Stomach (tissue), 9 donors: ENCODE measurements around the gene PRKCG. TPM values are rescaled to one million over a fixed set of nuclear protein-coding genes. Genes with fewer than 3 reads are reported as not detected.
"Not testable (repeated sequence)": the region's sequence is repeated elsewhere in the genome, so short reads cannot be mapped to it uniquely, and the experiment has no call there.

Experiments
- DNase-seq, 2 donors: peaks; one replicate each; pipeline versions ENCODE4 v3.0.0 to v3.0.0-alpha.2; 2013 to 2019
- H3K27ac ChIP-seq, 5 donors: fragments of 200-600 bp in 4 of 5; sonication (generic) in 4 of 5; one replicate each; pipeline ENCODE4 v1.5.1; 2013 to 2019; ENCODE audit warnings: mild to moderate bottlenecking in 1 of 5, moderate library complexity in 1 of 5
- H3K27me3 ChIP-seq, 3 donors: fragments of 200-600 bp; sonication (generic); one replicate each; pipeline ENCODE4 v1.5.1; 2017 to 2019; ENCODE audit warnings: mixed run types in 1 of 3
- H3K36me3 ChIP-seq, 4 donors: fragments of 200-600 bp; sonication (generic); 1 replicate in 3 of 4; 2 replicates in 1 of 4; pipeline ENCODE4 v1.5.1; 2016 to 2019
- H3K4me1 ChIP-seq, 4 donors: fragments of 200-600 bp; sonication (generic); one replicate each; pipeline ENCODE4 v1.5.1; 2016 to 2019
- H3K4me3 ChIP-seq, 4 donors: fragments of 200-600 bp; sonication (generic) in 3 of 4; one replicate each; pipeline ENCODE4 v1.5.1; 2016 to 2019; ENCODE audit warnings: mild to moderate bottlenecking in 1 of 4
- H3K9me3 ChIP-seq, 4 donors: fragments of 200-600 bp; sonication (generic); one replicate each; pipeline ENCODE4 v1.5.1; 2016 to 2019
- EP300 ChIP-seq: sonication (generic); formaldehyde crosslinking; IDR thresholded peaks from one replicate; pipeline ENCODE4 v1.6.1; 2017; ENCODE audit warnings: antibody characterized with exemption
- POLR2A ChIP-seq, 4 donors: fragments of 450-650 bp; IDR thresholded peaks; one replicate each; pipeline ENCODE4 v1.6.1; 2016; ENCODE audit warnings: antibody characterized with exemption in 4 of 4, control low read depth in 2 of 4, mild to moderate bottlenecking in 1 of 4, moderate library complexity in 1 of 4
- POLR2AphosphoS5 ChIP-seq, 3 donors: sonication (generic); formaldehyde crosslinking; IDR thresholded peaks; one replicate each; pipeline ENCODE4 v1.6.1; 2016; ENCODE audit warnings: antibody characterized with exemption in 3 of 3
- WGBS, 5 donors: extraction: QIAGEN DNeasy Blood & Tissue Kit in 3 of 5; methylation state at CpG; one replicate each; pipeline versions ENCODE4 v1.1.5 to v1.1.7; 2013 to 2018; 5-methylcytosine and 5-hydroxymethylcytosine counted together
- intact Hi-C: fragments of 100-400 bp; cut with DNase I; formaldehyde crosslinking; loops from one replicate; pipeline ENCODE4 v1.15.1; 2023; ENCODE audit warnings: low total_unique reads
- polyA plus RNA-seq, 3 donors: library from polyadenylated mRNA; stranded (reverse); fragments of 200-250 nt; gene quantifications; one replicate each; pipeline ENCODE4 v1.2.3, GENCODE V29; 2013
- total RNA-seq, 5 donors: library from RNA; depleted of rRNA; stranded (reverse); fragments of >200 nt; gene quantifications; one replicate each; pipeline versions ENCODE4 v1.1.0 to v1.2.3, GENCODE V29; 2014 to 2016
- TF ChIP-seq, protein P1 (sequence below), 7 experiments: fragments of 450-650 bp in 4 of 7; fragments of 200-600 bp in 3 of 7; sonication (generic) in 3 of 7; IDR thresholded peaks; one replicate each; pipeline ENCODE4 v1.5.1; 2016 to 2019; ENCODE audit warnings: antibody characterized with exemption in 7 of 7, control low read depth in 2 of 7, mild to moderate bottlenecking in 1 of 7
- donor health status: healthy with polysubstance abuse.
- donor health status: Bipolar disorder and iron deficiency.
- donor health status: healthy.

PRKCG gene
- total and polyA plus RNA-seq, 8 donors, result 0.25 to 0.30 TPM; not detected in 6

GRCh38 chr19:53945998-53946397 is 64.0 kb downstream of the PRKCG start:
- no peak overlapping the region for H3K27ac ChIP-seq
- no peak for DNase-seq
- no peak overlapping the region for H3K4me3 ChIP-seq
- no peak for TF ChIP-seq POLR2AphosphoS5 (IDR thresholded peaks at IDR 0.05)
- TF ChIP-seq POLR2A (IDR thresholded peaks at IDR 0.05), result no peak
- TF ChIP-seq EP300, result no peak
- TF ChIP-seq, protein P1, sequence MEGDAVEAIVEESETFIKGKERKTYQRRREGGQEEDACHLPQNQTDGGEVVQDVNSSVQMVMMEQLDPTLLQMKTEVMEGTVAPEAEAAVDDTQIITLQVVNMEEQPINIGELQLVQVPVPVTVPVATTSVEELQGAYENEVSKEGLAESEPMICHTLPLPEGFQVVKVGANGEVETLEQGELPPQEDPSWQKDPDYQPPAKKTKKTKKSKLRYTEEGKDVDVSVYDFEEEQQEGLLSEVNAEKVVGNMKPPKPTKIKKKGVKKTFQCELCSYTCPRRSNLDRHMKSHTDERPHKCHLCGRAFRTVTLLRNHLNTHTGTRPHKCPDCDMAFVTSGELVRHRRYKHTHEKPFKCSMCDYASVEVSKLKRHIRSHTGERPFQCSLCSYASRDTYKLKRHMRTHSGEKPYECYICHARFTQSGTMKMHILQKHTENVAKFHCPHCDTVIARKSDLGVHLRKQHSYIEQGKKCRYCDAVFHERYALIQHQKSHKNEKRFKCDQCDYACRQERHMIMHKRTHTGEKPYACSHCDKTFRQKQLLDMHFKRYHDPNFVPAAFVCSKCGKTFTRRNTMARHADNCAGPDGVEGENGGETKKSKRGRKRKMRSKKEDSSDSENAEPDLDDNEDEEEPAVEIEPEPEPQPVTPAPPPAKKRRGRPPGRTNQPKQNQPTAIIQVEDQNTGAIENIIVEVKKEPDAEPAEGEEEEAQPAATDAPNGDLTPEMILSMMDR (IDR thresholded peaks at IDR 0.05), result no peak
- intact Hi-C loops, result no loop called here
- 92 to 99% (median 95%) methylated on average over 2 of the region's 2 CpGs for WGBS, 5 donors
- peaks cover 0 to 9% (median 7%) of the 10 kb centered on the region in 4 donors for H3K9me3 ChIP-seq
- peaks cover 18 to 85% (median 47%) of the 10 kb centered on the region in 3 donors for H3K27me3 ChIP-seq
- H3K4me1 ChIP-seq, result peaks cover 0 to 8% (median 0%) of the 10 kb centered on the region in 4 donors
- H3K36me3 ChIP-seq, result no peaks in the 10 kb centered on the region

DNA sequence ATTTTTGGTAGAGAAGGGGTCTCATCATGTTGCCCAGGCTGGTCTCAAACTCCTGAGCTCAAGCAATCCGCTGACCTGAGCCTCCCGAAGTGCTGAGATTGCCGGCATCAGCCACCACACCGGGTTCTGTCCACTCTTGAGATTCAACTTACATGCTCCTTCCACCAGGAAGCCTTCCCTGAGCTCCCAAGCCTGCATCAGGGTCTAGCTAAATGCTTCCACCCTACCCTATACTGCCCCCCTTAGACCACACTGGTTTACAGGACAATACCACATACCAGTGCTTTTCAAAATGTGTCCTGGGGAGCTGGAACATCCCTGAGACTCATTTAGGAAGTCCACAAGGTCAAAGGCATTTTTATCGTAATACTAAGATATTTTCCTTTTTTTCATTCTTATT is 65.6 kb downstream of the PRKCG start:
- intact Hi-C loops, result no loop called here
- Histone ChIP-seq H3K4me3 (no peak overlapping the region), H3K27ac (no peak overlapping the region), H3K36me3 (no peaks in the 10 kb centered on the region), H3K27me3 (peaks cover 9 to 84% (median 31%) of the 10 kb centered on the region in 3 donors), H3K4me1 (peaks cover 0 to 2% (median 0%) of the 10 kb centered on the region in 4 donors), H3K9me3 (peaks cover 0 to 1% (median under 1%) of the 10 kb centered on the region in 4 donors)
- whole genome bisulfite sequencing, 5 donors, result 67 to 74% (median 69%) methylated on average over 5 of the region's 5 CpGs
- TF ChIP-seq EP300 (no peak), POLR2AphosphoS5 (IDR thresholded peaks at IDR 0.05) (no peak), POLR2A (IDR thresholded peaks at IDR 0.05) (no peak)
- TF ChIP-seq, protein P1 (IDR thresholded peaks at IDR 0.05), result no peak
- no peak for DNase-seq

DNA sequence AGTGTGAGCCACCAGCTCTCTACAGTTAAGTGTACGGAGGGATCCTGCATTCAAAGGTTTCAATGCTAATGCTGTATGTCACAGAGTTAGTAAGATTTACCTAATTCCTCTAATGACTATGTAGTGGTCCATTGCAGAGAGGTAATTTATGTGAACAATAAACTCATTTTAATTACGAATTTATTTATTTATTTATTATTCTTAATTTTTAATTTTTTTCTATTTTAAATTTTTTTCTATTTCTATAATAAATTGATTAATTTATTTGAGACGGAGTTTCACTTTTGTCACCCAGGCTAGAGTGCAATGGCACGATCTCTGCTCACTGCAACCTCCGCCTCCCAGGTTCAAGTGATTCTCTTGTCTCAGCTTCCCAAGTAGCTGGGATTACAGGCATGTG is 66.6 kb downstream of the PRKCG start:
- peaks cover 1 to 84% (median 21%) of the 10 kb centered on the region in 3 donors for H3K27me3 ChIP-seq
- H3K4me3 ChIP-seq, H3K27ac ChIP-seq, H3K4me1 ChIP-seq, H3K9me3 ChIP-seq, H3K36me3 ChIP-seq, DNase-seq, intact Hi-C loops: not testable (repeated sequence)
- WGBS, 5 donors, result 63 to 89% (median 77%) methylated on average over 5 of the region's 5 CpGs

- intact Hi-C loops, result no loop called here
- Histone ChIP-seq H3K4me1 (no peaks in the 10 kb centered on the region), H3K27me3 (peaks cover 0 to 88% (median 16%) of the 10 kb centered on the region in 3 donors), H3K4me3 (no peak overlapping the region), H3K9me3 (peaks cover 0 to 9% (median 3%) of the 10 kb centered on the region in 4 donors), H3K27ac (no peak overlapping the region), H3K36me3 (no peaks in the 10 kb centered on the region)
- no peak for DNase-seq
- 45 to 63% (median 51%) methylated on average over 11 of the region's 11 CpGs for WGBS, 5 donors
- no peak for TF ChIP-seq POLR2A (IDR thresholded peaks at IDR 0.05)
- no peak for TF ChIP-seq POLR2AphosphoS5 (IDR thresholded peaks at IDR 0.05)
- TF ChIP-seq, protein P1 (IDR thresholded peaks at IDR 0.05), result no peak
- no peak for TF ChIP-seq EP300
Measured at GRCh38 chr19:53951436-53951835, 69.4 kb downstream of the PRKCG start.

DNA sequence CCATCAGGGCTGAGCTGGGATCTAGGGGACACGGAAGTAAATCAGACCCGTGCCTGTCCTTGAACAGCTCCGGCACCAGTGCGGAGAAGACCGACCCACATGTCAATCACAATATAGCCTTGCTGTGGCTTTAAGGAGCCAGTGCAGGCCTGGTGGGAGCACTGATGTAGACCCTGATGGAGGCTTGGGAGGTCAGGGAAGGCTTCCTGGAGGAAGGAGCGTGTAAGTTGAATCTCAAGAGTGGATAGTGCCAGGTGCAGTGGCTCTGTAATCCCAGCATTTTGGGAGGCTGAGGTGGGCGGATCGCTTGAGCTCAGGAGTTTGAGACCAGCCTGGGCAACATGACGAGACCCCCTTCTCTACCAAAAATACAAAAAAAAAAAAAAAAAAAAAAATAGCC is 70.0 kb downstream of the PRKCG start:
- peaks cover 0 to 88% (median 17%) of the 10 kb centered on the region in 3 donors for H3K27me3 ChIP-seq
- intact Hi-C loops, result no loop called here
- 76 to 85% (median 82%) methylated on average over 9 of the region's 9 CpGs for WGBS, 5 donors
- peaks cover 0 to 9% (median 3%) of the 10 kb centered on the region in 4 donors for H3K9me3 ChIP-seq
- no peaks in the 10 kb centered on the region for H3K36me3 ChIP-seq
- TF ChIP-seq POLR2A (IDR thresholded peaks at IDR 0.05) (no peak), EP300 (no peak), POLR2AphosphoS5 (IDR thresholded peaks at IDR 0.05) (no peak)
- TF ChIP-seq, protein P1 (IDR thresholded peaks at IDR 0.05), result no peak
- DNase-seq, result no peak
- H3K27ac ChIP-seq, result no peak overlapping the region
- H3K4me1 ChIP-seq, result no peaks in the 10 kb centered on the region
- no peak overlapping the region for H3K4me3 ChIP-seq
